GM18517 (cell line): ENCODE results near the gene CCDC27.
"Not testable (repeated sequence)": the region's sequence is repeated elsewhere in the genome, so short reads cannot be mapped to it uniquely, and the experiment has no call there.

Source experiments
- ATAC-seq: cut with Tn5 transposase; IDR thresholded peaks from one replicate; pipeline ENCODE4 v1.9.1; 2021; ENCODE audit warnings: mild to moderate bottlenecking, moderate library complexity; ENCODE audit not compliant: unreplicated experiment

The CCDC27 gene

GRCh38 chr1:3717715-3718601 lies 34.3 kb upstream of the CCDC27 start:
- no peak for ATAC-seq

- ATAC-seq: no peak
Measured at GRCh38 chr1:3718764-3719163, 33.5 kb upstream of the CCDC27 start.

- ATAC-seq: no peak
Measured at GRCh38 chr1:3721955-3722465, 30.2 kb upstream of the CCDC27 start.

GRCh38 chr1:3722846-3723245 lies 29.4 kb upstream of the CCDC27 start:
- no peak for ATAC-seq

DNA sequence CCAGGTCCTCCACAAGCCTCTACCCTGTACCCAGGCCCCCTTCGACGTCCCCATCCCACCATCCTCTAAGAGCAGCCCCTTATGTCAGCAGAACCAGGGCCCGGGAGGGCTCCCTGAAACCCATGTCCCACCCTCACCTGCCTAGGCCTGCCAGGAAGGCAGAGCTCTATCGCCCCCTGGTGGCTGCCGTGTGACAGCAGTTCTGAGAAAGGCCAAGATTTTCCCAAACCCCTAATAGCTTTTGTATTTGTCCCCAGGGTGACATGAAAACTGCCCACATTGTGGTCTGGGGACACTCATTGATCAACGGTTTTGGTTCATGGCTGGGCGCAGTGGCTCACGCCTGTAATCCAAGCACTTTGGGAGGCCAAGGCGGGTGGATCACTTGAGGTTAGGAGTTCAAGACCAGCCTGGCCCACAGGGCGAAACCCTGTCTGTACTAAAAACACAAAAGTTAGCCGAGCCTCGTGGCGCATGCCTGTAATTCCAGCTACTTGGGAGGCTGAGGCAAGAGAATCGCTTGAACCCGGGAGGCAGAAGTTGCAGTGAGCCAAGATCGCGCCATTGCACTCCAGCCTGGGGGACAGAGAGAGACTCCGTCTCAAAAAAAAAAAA lies 27.7 kb upstream of the CCDC27 start:
- ATAC-seq: not testable (repeated sequence)

GRCh38 chr1:3725366-3725765 lies 26.9 kb upstream of the CCDC27 start:
- no peak for ATAC-seq

- ATAC-seq: no peak
Measured at GRCh38 chr1:3727042-3727824, 25.0 kb upstream of the CCDC27 start.

DNA sequence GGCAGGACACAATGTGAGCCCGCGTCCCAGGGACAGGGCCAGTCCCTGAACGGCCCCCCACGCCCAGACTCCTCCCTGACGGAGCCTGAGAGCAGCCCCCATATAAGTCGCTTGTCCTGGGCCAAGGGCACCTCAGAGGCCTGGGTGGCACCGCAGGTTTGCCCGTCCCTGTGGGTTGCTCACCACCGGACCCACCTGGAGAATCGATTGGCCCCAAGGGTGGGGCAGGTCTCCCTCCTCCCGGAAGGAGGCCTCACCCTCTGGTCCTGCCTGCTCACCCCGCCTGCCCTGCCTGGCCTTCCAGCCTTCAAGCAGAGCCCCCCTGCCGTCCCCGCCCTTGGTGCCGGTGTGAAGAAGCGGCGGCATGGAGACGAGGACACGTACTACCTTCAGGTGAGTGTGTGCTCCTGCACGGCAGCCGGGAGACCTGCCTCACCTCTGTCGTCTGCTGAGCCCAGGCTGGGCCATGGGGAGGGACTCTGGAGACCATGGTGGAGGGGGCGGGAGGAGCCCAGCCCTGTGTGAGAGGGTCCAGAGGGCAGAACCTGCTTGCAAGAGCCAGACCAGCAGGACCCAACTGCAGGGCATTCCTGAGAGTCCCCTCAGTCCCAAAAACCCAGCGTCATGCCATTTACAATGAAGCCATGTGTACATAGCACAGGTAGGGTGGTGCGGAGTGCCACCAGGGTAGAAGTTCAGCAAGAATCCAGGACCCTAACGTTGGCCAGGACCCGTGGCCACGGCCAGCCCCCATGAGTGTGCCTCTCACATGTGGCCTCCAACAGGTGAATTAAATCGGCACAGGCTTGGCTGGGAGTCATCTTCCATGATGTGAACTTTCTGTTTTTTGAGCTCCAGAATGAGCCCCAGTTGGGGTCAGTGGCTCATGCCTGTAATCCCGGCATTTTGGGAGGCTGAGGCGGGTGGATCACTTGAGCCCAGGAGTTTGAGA lies 24.1 kb upstream of the CCDC27 start:
- ATAC-seq: no peak

- ATAC-seq: no peak
Measured at GRCh38 chr1:3729594-3730542, 22.4 kb upstream of the CCDC27 start.

- no peak for ATAC-seq
Measured at GRCh38 chr1:3730543-3731247, 21.6 kb upstream of the CCDC27 start.

- no peak for ATAC-seq
Measured at GRCh38 chr1:3731583-3732433, 20.4 kb upstream of the CCDC27 start.

DNA sequence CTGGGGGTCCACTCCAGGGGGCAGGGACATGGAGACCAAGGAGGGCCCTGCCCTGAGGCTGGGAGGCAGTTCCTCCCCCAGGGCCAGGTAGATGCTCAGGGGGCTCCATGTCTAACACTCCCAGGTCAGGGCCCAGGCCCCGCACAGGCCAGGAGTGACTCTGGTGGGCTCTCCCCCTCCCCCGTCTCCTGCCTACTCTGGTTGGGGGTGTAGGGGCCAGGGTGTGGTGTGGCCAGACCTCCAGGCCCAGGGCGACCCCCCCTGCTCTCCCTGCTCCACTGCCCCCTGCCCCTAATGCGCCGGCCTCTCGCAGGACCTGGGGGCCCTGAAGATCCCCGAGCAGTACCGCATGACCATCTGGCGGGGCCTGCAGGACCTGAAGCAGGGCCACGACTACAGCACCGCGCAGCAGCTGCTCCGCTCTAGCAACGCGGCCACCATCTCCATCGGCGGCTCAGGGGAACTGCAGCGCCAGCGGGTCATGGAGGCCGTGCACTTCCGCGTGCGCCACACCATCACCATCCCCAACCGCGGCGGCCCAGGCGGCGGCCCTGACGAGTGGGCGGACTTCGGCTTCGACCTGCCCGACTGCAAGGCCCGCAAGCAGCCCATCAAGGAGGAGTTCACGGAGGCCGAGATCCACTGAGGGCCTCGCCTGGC lies 19.7 kb upstream of the CCDC27 start:
- no peak for ATAC-seq

DNA sequence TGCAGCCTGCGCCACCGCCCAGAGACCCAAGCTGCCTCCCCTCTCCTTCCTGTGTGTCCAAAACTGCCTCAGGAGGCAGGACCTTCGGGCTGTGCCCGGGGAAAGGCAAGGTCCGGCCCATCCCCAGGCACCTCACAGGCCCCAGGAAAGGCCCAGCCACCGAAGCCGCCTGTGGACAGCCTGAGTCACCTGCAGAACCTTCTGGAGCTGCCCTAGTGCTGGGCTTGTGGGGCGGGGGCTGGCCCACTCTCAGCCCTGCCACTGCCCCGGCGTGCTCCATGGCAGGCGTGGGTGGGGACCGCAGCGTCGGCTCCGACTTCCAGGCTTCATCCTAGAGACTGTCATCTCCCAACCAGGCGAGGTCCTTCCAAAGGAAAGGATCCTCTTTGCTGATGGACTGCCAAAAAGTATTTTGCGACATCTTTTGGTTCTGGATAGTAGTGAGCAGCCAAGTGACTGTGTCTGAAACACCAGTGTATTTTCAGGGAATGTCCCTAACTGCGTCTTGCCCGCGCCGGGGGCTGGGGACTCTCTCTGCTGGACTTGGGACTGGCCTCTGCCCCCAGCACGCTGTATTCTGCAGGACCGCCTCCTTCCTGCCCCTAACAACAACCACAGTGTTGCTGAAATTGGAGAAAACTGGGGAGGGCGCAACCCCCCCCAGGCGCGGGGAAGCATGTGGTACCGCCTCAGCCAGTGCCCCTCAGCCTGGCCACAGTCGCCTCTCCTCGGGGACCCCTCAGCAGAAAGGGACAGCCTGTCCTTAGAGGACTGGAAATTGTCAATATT lies 19.0 kb upstream of the CCDC27 start:
- ATAC-seq: no peak

DNA sequence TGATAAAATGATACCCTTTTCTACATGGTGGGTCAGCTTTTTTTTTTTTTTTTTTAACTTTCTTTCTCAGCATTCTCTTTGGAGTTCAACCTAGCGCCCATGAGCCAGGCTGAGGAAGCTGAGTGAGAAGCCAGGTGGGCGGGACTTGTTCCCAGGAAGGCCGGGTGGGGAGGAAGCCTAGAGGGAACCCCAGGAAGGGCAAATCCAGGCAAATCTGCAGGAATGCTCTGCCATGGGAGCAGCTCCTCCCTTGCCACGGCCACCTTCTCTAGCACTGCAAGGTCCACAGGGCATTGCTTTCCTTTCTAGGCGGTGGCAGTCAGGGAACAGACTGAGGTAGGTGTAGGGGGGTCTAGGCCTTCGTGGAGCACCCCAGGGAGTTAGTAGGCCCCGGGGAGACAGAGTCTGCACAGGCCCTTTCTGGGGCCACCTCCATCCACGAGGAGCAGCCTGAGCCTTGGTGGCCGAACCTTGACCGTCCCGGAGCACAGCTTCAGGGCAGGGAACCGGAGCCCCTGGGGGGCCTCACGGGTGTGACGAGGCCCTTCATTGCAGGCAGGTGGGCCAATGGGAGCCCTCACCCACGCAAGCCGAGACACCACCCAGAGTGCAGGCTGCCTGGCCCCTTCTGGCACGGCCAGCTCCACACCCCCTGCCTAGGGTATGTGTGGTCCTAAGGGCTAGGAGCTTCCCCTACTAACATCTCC lies 18.2 kb upstream of the CCDC27 start:
- ATAC-seq: no peak

DNA sequence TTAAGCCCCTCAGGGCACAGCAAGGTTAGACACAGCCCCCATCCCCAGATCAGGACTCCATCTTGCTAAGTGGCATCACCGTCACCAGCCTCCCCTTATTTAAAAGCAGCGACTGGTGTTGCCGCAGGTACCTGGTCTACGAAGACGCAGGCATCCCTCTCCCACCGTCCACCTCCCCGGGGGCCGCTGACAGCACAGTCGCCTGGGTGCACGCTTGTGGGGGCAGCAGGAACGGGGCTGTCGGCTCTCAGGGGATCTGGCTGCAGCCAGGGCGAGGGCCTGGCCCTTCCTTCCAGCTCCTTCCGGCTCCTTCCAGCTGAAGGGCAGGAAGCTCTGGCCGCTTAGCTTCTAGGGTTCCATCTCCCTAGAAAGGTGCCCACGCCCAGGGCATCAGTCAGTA lies 17.6 kb upstream of the CCDC27 start:
- no peak for ATAC-seq
